Measurements from ENCODE around the gene DPYD.

Gene DPYD

DNA sequence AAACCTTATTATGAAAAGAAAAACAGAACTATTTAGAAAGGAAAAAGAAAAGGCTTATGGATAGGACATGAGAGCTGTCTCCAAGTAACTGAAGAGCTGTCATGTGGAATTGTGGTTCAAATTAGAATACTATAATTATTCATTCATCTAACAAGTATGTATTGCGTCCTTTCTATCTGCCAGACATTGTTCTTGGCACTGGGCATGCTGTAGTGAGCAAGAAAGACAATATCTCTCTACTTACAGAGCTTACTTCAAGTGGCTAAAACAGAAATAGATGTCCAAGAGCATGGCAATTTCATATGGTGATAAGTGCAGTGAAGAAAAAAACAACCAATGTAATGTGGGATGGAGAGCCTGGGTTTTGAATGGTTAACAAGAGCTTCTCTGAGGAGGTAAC, 413.0 kb downstream of the DPYD start:
- no peak for DNase-seq

GRCh38 chr1:97506368-97506767, 414.5 kb downstream of the DPYD start:
- DNase-seq: no peak

DNA sequence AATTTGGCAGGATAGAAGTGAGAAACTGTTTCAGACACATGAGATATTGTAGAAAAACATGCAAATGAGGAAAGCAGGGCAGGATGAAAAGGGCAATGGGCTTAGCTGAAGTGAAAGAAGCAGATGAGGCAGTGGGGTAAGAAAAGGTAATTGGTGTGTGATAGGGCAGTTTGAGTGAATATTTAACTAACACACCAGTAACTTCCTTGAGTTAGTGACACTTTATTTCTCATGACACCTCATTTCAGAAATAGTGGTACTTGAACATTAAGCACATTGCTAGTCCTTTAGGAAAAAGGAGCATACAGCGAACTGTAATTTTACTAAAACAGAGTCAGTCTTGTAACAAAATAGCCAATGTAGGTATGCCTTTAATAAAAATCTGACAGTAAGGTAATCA, 415.0 kb downstream of the DPYD start:
- DNase-seq: no peak

DNA sequence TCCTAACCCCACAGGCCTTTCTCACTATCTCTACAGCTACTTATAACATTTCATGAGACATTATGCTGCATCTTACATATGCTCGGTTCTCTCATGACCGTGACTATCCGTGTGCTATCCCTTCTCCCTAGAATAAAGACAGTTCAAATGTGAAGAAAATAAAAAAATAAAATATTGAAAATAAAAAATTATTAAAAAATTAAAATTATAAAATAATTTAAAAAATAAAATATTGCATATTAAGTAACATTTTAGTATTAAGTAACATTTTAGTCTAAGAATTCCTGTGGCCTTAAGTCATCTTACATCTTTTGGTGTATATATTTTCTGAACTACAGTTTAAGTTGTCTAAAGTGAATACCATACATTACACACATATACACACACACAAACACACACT, 415.5 kb downstream of the DPYD start:
- DNase-seq: no peak

GRCh38 chr1:97502360-97502759, 418.5 kb downstream of the DPYD start:
- no peak for DNase-seq

DNA sequence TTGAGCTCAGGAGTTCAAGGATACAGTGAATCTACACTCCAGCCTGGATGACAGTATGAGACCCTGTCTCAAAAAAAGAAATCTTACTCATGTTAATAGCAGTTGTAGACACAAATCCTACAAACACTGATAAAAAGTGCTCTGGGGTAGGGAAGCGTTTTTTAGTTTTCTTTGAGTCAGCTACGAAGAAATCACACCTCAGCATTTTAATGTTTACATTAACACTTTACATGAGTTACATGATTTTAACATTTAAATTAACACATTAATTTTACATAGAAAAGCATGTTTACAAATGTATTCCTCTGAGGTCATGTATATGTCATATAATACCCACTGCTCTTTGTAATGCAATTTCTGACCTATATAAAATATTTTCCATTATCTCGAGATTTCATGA, 419.2 kb downstream of the DPYD start:
- no peak for DNase-seq

DNA sequence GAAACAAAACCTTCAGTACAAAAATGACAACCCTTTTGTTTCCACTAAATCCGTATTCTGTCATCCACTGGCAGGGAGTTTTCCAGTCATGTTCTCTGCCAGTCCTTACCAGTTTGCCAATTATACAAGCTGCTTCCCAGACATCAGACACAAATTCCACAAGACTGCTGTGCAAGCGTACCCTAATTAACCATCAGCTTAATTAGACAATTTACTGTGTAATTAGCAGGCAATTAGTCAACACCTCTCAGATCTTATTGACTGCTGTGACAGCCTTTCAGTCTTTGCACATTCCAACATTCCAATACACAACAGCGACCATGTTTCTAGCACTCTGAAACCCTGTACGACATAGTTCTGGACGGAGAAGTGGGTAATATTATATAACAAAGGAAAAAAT, 420.1 kb downstream of the DPYD start:
- DNase-seq: no peak

DNA sequence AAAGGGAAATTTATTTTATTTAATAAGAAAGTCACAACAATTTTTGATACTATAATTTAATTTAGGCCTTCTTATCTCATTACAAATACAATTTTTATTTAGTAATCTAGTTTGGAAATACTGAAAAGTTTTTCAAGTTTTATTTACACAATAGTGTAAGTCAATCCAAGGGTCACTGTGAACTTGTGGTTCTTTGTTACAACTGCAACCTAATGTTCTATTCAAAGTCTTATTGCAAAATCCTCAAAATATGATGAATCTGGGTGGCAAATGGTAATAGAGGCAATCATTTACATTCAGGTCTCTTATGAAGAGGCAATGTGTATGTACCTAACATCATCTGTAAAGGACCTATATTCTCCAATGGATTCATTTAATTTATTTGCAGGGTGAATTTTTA, 421.2 kb downstream of the DPYD start:
- DNase-seq: no peak

DNA sequence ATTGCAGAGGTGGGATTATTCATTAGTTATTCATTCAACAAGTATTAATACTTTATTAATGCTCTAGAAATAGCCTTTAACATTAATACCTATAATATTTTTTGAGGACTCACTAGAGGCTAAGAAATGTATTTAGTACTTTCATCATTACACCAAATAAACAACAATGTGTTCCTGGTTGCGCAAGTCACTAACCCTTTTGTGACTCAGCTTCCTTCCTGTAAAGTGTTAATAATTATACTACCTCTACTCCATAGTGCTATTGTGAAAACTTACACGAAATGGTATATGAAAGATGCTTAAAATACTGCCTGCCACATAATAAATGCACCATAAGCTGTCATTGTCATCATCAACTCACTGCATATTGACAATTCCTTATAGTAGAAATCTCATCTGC, 431.0 kb downstream of the DPYD start:
- DNase-seq: no peak

DNA sequence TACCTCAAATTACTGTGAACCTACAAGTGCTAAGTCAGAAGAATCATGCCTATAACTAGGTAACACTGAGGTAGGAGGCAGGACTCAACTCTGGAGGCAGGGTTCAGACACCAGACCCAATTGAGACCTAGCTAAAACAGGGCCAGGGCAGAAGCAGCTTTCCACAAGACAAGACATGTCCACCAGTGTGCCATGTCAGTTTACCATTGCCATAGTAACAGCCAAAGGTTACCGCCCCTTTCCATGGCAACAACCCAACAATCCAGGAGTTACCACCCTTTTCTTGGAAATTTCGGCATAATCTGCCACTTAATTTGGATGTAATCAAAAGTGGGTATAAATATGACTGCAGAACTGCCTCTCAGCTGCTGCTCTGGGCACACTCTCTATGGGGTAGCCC, 432.3 kb downstream of the DPYD start:
- no peak for DNase-seq

GRCh38 chr1:97482022-97482421, 438.8 kb downstream of the DPYD start:
- no peak for DNase-seq

DNA sequence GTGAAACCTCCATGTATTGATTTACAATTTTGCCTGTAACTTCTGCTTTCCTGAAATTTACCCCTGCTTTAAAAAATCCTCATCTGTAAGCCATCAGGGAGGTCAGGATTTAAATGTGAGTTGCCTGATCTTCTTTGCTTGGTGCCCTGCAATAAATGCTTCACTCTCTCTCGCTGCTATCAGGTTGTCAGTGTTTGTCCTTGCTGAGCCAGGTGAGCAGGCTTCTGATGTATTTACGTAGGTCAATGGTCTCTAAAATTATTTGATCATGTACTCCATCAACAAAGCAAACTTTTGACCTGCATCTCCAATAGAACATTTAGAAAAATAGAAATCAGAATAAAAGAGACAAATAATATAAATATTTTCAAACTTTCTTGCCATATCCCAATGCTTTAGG, 453.4 kb downstream of the DPYD start:
- no peak for DNase-seq

DNA sequence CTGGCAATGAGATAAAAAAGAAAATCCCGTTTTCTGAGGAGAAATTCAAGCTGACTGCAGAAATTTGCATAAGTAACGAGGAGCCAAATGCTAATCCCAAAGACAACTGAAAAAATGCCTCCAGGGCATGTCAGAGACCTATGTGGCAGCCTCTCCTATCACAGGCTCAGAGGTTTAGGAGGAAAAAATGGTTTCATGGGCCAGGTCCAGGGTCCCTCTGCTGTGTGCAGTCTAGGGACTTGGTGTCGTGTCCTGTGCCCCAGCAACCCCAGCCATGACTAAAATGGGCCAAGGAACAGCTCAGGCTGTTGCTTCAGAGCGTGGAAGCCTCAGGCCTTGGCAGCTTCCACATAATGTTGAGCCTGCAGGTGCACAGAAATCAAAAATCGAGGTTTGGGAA, 456.5 kb downstream of the DPYD start:
- no peak for DNase-seq

- no peak for DNase-seq
Observed at GRCh38 chr1:97461782-97462181, 459.1 kb downstream of the DPYD start.

DNA sequence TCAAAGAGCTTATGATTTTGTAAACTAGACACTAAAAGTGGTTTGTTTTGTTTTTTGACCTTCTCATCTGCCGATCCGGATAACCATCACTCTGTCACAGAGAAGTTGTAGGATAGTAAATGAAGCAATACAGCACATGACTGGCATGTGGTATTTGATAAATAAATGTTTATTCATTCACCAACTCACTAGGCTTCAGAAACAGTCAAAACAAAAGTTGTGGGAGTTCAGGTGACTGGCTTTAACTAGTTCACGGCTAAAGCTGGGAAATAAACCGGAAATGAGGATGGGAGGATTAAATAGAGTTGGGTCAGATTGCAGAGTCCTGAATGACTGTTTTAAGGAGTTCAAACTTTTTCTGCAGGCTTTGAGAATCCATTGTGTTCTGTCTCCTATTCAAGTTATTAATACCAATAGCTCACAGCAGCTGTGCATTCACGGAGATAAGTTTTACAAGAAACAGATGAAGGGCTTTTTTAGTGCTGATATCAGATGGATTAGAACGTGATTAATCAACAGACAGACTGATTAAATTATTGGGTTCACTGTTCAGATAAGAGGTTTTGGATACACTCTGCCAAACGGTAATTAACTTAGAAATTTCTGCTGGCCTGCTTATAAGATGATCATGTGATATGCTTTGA, 463.3 kb downstream of the DPYD start:
- DNase-seq: no peak

GRCh38 chr1:97451944-97452343, 468.9 kb downstream of the DPYD start:
- no peak for DNase-seq

GRCh38 chr1:97451046-97451826, 469.6 kb downstream of the DPYD start:
- DNase-seq: no peak

GRCh38 chr1:97441966-97442365, 478.9 kb downstream of the DPYD start:
- no peak for DNase-seq

GRCh38 chr1:97433824-97434177, 487.0 kb downstream of the DPYD start:
- DNase-seq: no peak

DNA sequence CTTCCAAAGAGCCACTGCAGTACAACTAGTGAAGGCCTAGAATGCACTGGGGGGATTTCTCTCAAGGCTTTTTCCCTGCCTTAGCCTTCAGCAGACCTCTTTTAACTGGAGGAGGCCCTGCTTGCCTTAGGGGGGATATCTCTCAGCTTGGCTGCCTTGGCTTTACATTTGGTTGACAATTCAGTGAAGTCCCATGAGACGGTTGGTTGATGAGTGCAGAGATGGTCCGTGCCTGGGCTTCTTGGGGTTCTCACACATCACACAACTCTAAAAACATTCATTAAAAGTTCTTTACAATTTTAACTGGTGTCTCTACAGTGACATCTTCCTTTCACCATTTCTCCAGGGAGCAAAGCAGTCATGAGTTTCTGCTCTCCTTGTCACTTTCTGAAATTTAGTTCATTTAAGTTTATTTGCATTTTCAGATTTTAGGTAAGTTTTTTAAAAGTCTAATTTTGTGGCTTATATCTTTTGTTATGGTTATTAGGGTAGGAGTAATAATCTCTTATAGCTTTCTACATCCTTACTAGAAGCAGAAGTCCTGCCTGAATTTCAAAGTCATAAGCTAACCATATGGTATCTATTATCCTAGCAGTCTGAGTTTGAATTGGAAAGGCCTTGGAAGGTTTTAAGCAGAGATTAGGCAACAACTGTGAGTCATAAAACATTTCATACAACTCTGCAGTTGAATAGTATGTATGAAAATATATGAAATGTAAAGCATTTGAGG, 487.6 kb downstream of the DPYD start:
- peak; percentile 22 to 57 for DNase-seq

GRCh38 chr1:97427371-97427770, 493.5 kb downstream of the DPYD start:
- DNase-seq: no peak

- no peak for DNase-seq
Observed at GRCh38 chr1:97424209-97424608, 496.6 kb downstream of the DPYD start.

- no peak for DNase-seq
Observed at GRCh38 chr1:97423403-97423802, 497.4 kb downstream of the DPYD start.

GRCh38 chr1:97417661-97418060, 503.2 kb downstream of the DPYD start:
- DNase-seq: no peak

All from NCI-H446 (cell line).